ENCODE data around the gene KLHDC10. TPM values are rescaled to one million over a fixed set of nuclear protein-coding genes. Genes with fewer than 3 reads are reported as not detected.

The KLHDC10 gene
- total and polyA plus RNA-seq, 2 of the 13 experiments (the other 11 are each of a cell fraction or from before 2014, with no cell fraction given) = 11.9 to 21.6 TPM

DNA sequence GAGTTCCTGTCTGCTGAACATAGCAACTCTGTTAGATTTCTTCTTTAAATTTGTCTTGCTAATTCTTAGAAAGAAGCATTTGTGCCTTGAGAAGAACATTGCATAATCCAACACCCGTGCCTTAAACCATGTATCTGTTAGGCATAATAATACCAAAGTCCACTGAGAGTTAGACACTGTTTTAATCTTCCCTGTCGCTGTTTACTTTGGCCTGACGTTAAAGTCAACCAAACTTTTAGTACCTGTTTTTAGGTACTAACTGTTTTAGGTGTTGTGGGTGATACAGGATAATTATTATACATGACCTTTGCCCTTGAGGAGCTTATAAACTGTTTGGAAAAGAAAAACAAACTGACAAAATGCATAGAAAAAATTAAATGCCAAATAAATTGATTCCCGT, 43.6 kb downstream of the KLHDC10 start (continued):
- TF ChIP-seq JUN (CRISPR knock-in tag; IDR thresholded peaks at IDR 0.05) (no peak), CCDC6 (CRISPR knock-in tag; IDR thresholded peaks at IDR 0.05) (no peak), IRX3 (CRISPR knock-in tag; IDR thresholded peaks at IDR 0.05; ENCODE audit: borderline replicate concordance, low read depth) (no peak), HES4 (CRISPR knock-in tag; IDR thresholded peaks at IDR 0.05; ENCODE audit: borderline replicate concordance) (no peak), ZNF570 (CRISPR knock-in tag; IDR thresholded peaks at IDR 0.05; ENCODE audit: borderline replicate concordance) (no peak), ISX (CRISPR knock-in tag; conservative IDR thresholded peaks at IDR 0.05) (no peak), CEBPB (IDR thresholded peaks at IDR 0.05; ENCODE audit: borderline replicate concordance, low read depth, low read length) (peak; percentile 79), RBAK (CRISPR knock-in tag; IDR thresholded peaks at IDR 0.05) (no peak), NAIF1 (CRISPR knock-in tag; IDR thresholded peaks at IDR 0.05; ENCODE audit: borderline replicate concordance) (no peak), NCOA2 (CRISPR knock-in tag; IDR thresholded peaks at IDR 0.05) (peak; percentile 25; the same call in 1 of the 2 replicates), SMC3 (IDR thresholded peaks at IDR 0.05; ENCODE audit: low read length) (no peak), ZNF672 (CRISPR knock-in tag; IDR thresholded peaks at IDR 0.05) (no peak), ZNF292 (CRISPR knock-in tag; IDR thresholded peaks at IDR 0.05; ENCODE audit: borderline replicate concordance, low read depth) (no peak), ZNF556 (CRISPR knock-in tag; IDR thresholded peaks at IDR 0.05; ENCODE audit: borderline replicate concordance) (no peak), RNF2 (conservative IDR thresholded peaks at IDR 0.05; ENCODE audit: low read depth) (no peak), ZNF460 (CRISPR knock-in tag; IDR thresholded peaks at IDR 0.05; ENCODE audit: borderline replicate concordance) (no peak), RFX1 (IDR thresholded peaks at IDR 0.05) (no peak), NFYC (CRISPR knock-in tag; IDR thresholded peaks at IDR 0.05) (no peak)
- TF ChIP-seq, protein P1, sequence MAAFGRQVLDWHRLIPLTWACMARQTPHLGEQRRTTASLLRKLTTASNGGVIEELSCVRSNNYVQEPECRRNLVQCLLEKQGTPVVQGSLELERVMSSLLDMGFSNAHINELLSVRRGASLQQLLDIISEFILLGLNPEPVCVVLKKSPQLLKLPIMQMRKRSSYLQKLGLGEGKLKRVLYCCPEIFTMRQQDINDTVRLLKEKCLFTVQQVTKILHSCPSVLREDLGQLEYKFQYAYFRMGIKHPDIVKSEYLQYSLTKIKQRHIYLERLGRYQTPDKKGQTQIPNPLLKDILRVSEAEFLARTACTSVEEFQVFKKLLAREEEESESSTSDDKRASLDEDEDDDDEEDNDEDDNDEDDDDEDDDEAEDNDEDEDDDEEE (CRISPR knock-in tag; IDR thresholded peaks at IDR 0.05) = no peak
- TF ChIP-seq, protein P2, sequence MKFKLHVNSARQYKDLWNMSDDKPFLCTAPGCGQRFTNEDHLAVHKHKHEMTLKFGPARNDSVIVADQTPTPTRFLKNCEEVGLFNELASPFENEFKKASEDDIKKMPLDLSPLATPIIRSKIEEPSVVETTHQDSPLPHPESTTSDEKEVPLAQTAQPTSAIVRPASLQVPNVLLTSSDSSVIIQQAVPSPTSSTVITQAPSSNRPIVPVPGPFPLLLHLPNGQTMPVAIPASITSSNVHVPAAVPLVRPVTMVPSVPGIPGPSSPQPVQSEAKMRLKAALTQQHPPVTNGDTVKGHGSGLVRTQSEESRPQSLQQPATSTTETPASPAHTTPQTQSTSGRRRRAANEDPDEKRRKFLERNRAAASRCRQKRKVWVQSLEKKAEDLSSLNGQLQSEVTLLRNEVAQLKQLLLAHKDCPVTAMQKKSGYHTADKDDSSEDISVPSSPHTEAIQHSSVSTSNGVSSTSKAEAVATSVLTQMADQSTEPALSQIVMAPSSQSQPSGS (CRISPR knock-in tag; IDR thresholded peaks at IDR 0.05) = no peak
- TF ChIP-seq, protein P3, sequence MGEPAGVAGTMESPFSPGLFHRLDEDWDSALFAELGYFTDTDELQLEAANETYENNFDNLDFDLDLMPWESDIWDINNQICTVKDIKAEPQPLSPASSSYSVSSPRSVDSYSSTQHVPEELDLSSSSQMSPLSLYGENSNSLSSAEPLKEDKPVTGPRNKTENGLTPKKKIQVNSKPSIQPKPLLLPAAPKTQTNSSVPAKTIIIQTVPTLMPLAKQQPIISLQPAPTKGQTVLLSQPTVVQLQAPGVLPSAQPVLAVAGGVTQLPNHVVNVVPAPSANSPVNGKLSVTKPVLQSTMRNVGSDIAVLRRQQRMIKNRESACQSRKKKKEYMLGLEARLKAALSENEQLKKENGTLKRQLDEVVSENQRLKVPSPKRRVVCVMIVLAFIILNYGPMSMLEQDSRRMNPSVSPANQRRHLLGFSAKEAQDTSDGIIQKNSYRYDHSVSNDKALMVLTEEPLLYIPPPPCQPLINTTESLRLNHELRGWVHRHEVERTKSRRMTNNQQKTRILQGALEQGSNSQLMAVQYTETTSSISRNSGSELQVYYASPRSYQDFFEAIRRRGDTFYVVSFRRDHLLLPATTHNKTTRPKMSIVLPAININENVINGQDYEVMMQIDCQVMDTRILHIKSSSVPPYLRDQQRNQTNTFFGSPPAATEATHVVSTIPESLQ (CRISPR knock-in tag; conservative IDR thresholded peaks at IDR 0.05) = no peak
- TF ChIP-seq, protein P4, sequence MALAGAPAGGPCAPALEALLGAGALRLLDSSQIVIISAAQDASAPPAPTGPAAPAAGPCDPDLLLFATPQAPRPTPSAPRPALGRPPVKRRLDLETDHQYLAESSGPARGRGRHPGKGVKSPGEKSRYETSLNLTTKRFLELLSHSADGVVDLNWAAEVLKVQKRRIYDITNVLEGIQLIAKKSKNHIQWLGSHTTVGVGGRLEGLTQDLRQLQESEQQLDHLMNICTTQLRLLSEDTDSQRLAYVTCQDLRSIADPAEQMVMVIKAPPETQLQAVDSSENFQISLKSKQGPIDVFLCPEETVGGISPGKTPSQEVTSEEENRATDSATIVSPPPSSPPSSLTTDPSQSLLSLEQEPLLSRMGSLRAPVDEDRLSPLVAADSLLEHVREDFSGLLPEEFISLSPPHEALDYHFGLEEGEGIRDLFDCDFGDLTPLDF (CRISPR knock-in tag; IDR thresholded peaks at IDR 0.05) = no peak
